Measurements from ENCODE around the gene BLMH.

DNA sequence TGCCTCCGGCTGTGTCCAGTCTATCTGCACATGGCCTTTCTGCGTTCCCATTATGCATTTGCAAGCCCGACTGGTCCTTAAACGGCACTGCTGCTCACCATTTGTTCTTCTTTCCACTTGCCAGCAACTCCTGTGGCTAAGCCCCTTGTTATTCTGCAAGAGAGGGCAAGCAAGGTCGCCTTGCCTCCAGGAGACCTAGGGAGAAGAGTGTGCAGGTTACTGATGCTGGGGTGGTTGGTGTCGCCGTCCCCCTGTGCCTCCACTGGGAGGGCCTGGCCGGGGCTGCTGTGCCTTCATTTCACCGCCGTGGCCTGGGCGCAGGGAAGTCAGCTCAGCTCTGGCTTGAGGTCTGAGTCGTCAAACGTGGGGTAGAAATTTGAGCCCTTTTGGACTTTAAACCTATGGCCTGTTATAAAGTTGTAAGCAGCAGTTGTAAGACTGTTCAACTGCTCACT is 69.0 kb downstream of the BLMH start:
- TF ChIP-seq CTCF (IDR thresholded peaks at IDR 0.05): no peak
- TF ChIP-seq POLR2A (IDR thresholded peaks at IDR 0.05): no peak
- TF ChIP-seq EP300 (IDR thresholded peaks at IDR 0.05): no peak
- TF ChIP-seq POLR2AphosphoS5 (IDR thresholded peaks at IDR 0.05): no peak
